HUDEP-2 (cell line): ENCODE measurements around the gene ST7L.

ENCODE experiments used
- DNase-seq, 76 experiments: peaks; one replicate each; lab custom pipeline; 2025; ENCODE audit not compliant: unreplicated experiment in 76 of 76; lab: John Stamatoyannopoulos, UW

The ST7L gene

DNA sequence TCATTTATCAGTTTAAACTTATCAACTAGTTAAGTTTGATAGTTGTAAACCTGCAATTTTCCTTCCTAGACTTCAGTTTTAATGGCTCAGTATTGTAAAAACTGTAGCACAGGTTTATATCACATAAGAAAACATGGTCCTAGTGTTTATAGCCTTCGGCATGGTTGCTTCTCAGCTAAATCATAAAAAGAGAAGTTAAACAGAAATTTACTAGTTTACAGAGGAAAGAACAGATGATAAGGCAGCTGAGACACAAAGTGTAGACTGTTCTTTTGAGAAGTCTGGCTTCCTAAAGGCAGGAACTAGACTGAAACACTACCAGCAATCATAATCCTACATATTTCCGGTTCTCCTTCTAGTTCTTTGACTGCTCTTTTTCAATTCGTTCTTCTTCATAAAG, 70.4 kb downstream of the ST7L start:
- DNase-seq, result no peak

DNA sequence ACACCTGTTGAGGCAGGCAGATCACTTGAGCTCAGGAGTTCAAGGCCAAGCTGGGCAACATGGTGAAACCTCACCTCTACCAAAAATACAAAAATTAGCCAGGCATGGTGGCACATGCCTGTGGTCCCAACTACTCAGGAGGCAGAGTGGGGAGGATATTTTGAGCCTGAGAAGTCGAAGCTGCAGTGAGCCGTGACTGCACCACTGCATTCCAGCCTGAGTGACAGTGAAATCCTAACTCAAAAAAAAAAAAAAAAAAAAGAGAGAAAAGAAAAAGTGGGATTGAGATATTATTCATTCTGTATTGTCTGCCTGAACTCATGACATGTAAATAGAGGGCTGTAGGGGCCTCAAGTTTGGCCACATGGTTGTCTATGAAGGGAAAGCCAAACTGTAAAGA, 72.9 kb downstream of the ST7L start:
- no peak for DNase-seq

DNA sequence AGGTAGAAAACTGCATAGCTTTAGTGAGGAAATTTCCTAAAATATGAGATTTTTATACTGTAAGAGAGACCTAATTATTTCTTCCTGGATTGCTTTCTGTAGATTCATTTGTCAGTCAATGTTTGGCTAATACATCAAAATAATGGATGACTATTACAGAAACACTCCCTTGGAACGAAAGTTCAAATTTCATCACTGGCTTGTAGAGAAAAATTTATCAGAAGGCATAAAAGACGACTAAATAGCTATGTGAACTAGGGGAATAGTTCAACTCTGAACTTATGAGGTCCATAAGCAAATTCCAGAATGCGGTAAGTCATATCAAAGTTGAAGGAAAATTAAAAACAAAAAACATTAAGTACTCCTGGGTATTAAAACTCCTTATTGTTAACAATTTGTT, 74.2 kb downstream of the ST7L start:
- DNase-seq, result no peak

DNA sequence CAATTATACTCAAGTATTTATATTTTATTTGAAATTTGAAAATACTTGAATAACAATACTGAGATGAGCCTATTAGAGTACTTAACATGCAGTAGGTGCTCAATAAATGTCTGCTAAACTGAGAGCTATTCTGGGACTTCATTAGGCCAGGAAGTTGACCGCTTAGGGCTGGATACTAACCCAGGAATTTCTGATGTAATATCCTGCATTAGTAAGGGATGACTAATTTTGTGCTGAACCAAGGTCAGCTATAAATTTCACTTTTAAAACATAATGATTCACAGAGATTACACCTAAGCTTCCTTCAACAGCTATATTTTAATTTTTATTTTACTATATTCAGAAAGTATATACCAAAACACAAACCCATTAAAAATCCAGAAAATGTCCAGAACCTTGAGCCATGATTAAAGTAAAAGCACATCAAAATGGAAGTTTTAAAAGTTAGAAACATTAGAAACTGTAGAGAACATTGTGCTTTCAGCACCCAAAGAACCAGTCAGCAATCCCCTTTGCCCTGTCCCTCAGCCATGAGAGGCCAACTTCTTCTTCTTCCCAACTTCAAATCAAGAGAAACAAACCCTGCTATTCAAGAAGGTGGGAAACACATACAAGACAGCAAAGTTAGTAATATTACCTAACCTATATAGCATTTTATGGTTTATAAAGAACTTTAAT, 74.8 kb downstream of the ST7L start:
- no peak for DNase-seq

DNA sequence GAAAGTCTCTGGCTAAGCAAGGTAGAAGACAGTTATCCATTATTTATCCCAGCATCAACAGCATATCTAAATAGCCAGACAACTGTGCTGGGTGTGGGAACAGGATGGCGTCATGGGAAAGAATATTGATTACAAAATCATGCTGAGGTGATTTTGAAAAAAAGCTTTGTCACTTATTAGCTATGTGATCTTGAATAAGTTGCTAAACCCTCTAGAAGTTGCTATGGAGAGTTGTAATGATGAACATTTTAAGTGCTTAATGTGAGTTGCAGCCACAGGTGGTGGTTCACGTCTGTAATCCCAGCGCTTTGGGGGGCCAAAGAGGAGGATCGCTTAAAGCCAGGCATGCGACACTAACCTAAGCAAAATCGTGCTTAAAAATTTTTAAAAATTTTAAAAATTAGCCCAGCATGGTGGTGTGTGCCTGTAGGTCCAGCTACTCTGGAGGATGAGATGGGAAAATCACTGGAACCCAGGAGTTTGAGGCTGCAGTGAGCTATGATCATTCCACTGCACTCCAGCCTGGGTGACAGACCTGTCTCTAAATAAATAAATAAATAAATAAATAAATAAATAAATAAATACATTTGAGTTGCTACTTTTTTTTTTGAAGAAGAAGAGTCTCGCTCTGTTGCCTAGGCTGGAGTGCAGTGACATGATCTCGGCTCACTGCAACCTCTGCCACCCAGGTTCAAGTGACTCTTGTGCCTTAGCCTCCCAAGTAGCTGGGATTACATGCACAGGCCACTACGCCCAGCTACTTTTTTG, 76.6 kb downstream of the ST7L start:
- no peak for DNase-seq

DNA sequence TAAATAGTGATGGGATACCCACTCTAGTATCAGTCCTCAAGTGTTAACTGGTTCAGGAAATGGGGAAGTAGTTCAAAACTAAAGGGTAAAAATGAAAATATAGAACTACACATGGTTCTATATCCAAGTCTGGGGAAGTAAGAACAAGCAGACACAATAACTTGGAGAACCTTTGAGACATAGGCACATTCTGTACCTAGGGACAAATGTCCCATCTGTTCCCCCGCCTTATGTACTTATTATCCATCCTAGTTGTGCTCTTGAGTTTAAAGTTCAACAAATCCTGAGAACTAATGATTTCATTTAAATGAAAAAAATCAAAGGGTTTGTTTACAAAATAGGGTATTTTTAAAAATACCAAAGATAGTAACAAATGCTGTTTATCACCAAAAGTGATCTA, 77.6 kb downstream of the ST7L start:
- no peak for DNase-seq

DNA sequence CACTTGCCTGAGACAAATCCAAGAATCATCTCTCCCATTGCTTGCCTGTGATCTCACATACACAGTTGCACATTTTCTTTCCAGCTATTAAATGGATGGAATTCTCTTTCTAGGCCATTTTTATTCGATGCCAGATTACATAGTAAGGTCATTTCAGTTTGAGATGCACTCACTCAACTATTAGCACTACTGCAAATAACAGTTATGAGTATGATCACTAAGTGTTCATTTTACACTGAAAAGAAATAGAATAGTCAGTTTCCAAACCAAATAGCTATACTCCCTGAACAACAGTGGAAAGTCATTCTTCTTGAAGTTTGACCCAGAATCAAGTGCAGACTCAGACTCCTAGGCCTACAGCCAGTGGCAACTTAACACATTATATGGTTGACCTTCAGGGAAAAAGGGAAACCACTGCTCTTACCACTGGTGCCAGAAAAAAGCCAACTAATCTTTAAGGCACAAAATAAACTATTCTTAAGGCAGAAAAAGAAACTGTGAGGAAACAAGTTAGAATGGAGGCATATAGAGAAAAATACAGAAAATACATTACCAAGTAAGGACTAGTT, 78.6 kb downstream of the ST7L start:
- no peak for DNase-seq

DNA sequence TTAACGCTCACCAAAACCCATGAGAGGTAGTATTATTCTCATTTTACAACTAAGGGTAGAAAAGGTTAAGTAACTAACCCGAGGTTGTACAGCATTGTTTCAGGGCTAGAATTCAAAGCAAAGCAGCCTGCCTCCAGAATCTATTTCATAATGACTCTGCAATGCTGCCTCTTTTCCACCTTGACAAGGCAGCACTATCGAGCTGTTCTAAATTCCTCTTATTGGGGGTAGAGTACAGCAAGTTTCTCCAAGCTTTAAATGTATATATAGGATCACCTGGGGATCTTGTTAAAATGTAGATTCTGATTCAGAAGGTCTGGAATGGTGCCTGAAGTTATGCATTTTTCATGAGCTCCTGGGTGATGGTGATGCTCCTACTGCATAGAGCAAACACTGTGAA, 80.1 kb downstream of the ST7L start:
- no peak for DNase-seq

DNA sequence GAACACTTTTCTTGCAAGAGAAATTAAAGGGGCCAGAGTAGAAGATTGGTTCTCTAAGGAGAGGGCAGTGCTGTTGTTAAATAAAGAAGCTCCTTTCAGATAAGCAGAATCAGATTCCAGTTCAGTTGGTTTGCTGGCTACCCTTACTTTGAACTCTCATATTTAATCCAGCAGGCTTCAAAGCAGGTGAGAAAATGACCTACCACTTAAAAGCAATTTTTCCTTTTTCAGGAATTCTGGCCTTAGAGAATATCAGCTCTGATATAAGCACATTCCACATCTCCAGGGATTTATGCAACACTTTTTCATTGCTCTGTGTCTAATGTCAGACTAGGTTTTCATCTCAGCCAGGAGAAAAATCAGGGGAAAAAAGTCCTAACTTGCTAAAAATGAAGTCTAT, 81.5 kb downstream of the ST7L start:
- no peak for DNase-seq

DNA sequence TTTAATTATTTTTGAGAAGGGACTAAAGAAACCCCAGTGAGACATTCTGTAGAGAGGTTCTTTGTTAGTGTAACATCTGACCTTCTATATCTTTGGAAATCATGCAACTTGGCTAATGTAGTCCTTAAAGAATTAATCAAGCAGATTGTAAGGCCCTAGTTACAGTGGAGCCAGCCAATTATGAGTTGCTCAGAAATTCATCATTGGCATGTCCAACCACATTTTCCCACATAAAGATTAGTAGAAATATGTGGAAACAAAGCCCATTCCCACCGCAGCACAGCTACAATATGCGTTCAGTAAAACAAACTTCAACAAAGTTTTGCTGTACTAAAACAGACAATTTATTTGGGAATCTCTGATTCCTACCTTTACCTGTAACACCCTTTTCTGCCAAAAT, 82.4 kb downstream of the ST7L start:
- DNase-seq, result no peak

DNA sequence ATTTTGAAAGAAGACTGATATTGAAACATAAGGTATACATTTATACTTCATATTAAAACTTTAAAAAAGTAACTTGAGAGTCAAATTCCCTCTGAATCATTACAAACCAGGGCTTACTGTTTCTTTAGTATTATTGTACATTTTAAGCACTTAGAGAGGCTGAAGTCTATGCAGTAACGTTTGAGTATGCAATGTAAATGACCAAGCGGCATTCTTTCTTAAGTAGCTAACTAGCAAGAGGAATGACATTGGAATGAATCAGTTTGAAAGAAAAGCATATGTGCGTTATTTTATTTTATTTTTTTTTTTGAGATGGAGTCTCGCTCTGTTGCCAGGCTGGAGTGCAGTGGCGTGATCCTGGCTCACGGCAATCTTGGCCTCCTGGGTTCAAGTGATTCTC, 85.9 kb downstream of the ST7L start:
- DNase-seq, result no peak

DNA sequence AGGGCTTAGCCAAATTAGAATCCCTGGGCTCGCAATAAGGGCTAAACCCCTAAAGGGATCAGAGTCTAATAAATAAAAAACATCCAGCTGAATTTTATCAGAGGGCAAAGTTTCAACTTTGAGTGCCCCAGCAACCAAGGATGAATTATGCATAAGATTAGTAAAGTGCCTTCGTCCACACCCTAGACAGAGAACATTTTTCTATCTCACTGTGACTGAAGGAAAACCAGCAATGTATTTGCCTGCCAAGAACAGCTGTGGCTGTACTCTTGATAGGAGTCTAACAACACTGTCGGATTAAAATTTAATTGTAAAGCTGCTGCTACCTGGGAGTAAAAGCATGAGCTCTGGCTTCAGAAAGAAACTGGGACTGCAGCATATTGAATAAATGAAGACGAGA, 86.9 kb downstream of the ST7L start:
- no peak for DNase-seq

DNA sequence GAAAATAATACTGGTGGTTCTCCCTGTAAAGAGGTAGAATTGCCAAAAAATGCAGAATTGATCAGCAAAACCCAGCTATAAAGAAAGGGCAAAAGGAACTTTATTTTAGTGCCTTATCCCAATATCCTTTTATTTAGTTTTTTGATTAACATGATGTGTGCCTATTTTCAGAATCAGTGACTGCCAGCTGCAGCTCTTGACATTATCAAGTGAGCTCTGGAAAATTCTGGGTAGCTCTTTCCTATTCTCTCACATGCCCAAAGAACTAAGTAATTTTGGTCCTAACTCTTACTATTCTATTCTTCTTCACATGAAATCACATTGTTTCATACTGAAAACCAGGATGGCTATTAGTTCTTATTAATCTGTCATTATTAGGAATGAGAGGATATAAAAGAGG, 88.1 kb downstream of the ST7L start:
- no peak for DNase-seq

DNA sequence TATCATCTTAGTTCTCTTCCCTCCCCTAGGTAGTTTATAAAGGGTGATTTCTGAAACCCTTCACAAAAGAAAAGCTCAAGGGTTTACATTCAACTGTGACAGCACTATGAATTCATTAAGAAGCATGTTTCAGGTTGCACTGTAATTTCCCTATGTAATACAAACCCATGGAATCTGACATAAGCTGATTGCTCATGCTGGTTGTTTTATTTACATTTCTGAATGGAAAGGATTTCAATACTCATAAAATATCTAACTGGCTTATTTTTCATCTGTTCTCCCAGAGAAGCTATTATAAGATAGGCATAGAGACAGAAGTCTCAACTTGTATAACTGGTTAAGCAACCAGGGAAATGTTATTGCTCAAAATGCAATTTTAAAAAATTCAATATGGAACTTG, 89.6 kb downstream of the ST7L start:
- no peak for DNase-seq

DNA sequence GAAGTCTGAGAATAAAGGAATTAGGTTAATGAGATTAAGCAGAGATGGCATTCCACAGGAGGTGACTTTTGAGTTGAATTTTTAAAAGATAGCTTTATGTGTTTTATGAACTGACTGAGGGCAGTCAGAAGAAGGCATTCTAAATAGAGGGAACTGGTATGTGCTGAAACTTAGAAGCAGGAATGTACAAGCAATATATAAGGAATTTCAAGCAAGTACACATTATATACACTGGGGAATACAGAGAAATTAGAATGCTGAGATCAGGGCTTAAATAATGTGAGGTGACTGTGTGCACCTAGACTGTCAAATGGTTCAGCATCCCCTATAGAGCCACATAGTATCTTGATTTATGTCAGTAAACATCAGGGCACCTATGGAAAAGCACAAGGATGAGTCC, 90.9 kb downstream of the ST7L start:
- no peak for DNase-seq

DNA sequence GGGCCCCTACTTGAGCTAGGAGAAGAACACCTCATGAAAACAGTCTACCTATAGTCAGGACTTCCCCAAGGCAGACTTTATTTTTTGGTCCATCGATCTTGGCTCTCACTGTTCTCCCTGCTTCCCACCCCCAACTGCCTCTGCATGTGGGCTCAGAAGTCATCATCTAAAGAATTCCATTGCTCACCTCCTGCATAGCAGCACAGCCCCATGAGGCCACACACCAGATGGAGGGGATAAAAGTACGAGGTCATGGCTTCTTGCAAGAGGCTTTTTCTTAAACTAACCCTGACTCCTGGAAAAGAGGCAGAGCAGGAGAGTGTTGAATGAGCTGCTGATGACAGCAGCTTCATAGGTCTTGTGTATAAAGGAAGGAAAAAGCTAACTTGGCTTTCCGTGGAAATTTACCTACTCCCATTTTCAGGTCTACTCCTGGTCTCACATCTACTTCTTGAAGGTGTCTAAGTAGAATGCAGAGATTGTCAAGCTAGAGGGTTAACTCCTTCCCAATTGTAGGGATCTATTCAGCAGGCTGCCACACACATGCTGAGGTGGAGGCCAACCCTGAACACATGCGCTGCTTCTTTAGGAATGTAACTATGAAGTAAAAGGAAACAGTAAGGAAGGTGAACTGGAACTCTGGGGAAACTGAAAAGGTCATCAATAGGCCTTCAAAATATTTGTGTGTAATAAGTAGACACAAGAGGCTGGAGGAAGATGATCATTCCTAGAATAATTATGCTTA, 91.5 kb downstream of the ST7L start:
- DNase-seq, result no peak

DNA sequence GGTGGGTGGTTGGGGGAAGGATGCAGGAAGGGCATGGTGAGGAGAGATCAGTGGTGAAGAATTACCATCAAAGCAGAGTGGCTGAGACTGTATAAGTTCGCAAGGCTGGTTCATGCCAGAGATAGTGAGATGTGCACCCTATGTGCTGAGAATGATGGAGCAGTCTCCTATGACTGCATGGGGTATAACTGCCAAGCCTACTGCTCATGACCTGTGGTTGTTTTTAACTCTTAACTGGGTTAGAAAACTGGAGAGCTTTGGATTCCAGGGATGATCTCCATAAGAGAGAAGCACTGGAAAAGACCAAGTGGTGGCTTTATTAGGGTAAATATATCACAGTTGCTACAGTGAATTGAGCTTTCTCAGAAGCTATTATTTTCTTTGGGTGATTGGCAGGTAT, 94.0 kb downstream of the ST7L start:
- DNase-seq, result no peak

DNA sequence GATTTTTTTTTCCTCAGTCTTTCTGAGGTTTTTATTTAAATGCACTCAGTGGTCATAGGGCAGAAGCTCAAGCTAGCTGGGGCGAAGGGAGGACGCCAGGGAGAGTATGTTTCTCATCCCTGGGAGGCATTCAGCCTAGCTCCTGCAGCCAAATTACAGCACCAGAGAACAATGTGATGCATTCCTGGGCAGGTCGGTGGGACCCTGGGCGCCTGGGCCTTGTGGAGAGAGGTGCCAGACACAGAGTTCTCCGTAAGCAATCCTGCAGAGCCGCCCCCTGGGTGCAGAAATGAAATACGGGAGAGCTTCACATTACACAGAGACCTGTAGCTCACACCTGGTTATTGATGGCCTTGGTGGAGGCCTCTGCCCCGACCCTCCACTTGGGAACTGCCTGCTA, 94.7 kb downstream of the ST7L start:
- no peak for DNase-seq

DNA sequence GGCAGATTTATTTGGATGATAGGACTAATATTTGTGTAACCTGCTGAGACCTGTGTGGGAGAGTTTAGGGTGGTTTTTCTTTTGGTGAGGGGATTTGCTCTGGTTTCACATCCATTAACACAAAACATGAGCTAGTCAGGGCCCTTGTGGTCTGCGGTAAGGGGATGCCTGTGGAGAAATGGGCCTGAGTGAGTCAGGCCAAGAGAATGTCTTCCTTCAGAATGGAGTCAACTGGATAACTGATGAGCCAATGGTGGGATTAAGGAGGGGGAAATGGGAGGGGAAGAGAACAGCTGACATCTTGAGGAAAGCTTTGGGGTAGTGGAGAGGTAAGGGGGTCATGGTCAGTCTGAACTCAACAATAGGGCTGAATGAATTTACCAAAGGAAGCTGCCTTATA, 96.3 kb downstream of the ST7L start:
- no peak for DNase-seq

DNA sequence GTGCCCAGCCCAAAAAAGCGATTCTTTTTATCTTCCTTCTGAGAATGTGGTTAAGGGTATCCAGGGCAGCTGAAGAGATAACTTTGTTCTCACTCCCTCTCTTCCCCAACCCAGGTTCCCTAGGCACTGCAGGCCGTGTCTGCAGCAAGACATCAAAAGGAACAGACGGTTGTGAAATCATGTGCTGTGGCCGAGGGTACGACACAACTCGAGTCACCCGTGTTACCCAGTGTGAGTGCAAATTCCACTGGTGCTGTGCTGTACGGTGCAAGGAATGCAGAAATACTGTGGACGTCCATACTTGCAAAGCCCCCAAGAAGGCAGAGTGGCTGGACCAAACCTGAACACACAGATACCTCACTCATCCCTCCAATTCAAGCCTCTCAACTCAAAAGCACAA, 98.8 kb downstream of the ST7L start:
- DNase-seq, result no peak

DNA sequence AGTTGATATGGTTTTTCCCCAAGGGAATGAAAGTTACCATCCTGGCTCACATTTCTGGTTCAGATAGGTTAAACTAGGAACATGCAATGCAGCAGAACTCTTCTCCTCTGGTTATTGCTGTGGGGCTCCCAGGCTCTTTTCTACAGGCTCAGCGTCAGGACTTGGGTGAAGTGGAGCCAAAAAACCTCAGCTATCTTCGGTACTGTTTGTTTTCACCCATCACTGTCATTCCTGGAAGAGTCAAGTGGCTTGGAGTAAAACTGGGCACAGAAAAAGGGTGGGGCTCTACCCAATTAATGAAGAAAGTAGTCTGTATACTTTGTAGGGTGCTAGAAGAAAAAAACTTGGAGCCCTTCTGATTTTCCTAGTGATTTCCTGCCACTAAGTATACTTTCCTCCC, 100.8 kb downstream of the ST7L start:
- no peak for DNase-seq

DNA sequence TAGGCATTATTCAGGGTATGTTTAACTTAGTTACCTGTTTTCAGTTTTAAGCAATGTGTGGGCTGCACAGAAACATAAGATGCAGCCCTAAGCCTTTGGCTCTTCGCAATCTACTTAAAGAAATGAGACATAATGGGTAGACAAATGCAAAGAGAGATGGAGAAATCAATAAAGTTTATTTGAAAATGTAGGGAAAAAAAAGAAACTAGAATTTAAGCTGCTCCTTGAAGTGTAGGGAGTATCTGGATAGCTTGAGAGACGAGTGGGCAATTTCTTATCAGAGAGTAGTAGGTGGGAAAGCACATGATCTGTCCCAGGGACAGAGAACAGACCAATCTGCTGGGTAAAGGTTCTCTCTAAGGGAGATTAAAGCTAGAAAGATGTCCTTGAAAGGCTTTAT, 101.3 kb downstream of the ST7L start:
- DNase-seq, result no peak
